GM21360 (cell line): Measurements from ENCODE around the gene RUVBL2.

Experiments used
- ATAC-seq: cut with Tn5 transposase; IDR thresholded peaks from one replicate; pipeline ENCODE4 v1.9.1; 2021; ENCODE audit warnings: mild to moderate bottlenecking, moderate library complexity; ENCODE audit not compliant: unreplicated experiment

The RUVBL2 gene

DNA sequence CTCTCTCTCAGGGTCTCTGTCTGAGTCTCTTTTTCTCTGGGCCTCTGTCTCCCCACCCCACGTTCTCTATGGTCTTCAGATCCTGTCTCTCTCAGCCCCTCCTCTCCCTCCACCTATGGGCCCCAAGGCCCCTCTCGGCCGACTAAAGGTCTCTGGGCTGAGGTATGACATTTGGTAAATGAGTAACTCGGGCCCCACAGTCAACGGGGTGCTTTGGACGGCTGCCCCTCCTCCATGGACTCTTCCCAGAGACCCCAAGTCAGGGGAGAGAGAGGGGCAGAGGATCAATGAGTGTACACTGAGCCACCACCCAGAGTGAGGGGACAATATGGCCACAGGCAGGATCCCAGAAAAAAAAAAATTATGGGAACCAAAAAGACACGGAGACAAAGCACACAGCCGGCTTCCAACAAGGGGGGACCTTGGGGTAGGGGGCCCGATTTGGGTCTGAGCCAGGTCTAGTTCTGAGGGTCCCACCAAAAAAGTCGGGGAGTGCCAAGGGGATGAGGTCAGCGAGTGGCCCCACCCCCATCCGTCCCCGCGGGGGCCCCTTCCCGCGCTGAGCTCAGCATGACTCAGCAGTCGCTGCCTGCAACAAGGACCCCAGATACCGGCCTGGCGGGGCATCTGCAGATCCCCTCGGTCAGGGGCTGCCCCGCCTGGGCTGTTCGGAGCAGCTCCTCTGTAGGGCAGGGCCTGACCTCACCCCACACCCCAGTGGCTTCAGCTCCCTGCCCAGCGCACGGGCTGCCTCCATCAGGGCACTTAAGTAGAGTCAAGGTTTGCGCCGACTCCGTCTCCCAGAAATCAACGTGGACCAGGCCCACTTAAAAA is 30.1 kb upstream of the RUVBL2 start:
- no peak for ATAC-seq

- ATAC-seq: no peak
These were observed 29.3 kb upstream of the RUVBL2 start for GRCh38 chr19:48964205-48965039.

DNA sequence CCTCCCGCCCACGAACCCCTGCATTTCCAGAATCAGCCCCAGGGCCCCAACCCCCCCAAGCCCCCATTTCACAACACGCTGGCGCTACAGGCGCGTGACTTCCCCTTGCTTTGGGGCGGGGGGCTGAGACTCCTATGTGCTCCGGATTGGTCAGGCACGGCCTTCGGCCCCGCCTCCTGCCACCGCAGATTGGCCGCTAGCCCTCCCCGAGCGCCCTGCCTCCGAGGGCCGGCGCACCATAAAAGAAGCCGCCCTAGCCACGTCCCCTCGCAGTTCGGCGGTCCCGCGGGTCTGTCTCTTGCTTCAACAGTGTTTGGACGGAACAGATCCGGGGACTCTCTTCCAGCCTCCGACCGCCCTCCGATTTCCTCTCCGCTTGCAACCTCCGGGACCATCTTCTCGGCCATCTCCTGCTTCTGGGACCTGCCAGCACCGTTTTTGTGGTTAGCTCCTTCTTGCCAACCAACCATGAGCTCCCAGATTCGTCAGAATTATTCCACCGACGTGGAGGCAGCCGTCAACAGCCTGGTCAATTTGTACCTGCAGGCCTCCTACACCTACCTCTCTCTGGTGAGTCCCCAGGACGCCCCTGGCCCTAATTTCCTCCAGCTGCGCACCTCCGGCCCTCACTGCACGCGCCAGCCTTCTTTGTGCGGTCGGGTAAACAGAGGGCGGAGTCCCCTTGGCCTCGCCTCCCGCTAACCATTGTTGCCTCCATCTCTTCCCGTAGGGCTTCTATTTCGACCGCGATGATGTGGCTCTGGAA is 28.5 kb upstream of the RUVBL2 start, which contains the start of gene FTL:
Gene FTL, plus strand, starts transcription at position 270 of the 766 bp plus-strand sequence. Its CDS starts 199 bp downstream, at position 469.
- ATAC-seq: peak; percentile 48

DNA sequence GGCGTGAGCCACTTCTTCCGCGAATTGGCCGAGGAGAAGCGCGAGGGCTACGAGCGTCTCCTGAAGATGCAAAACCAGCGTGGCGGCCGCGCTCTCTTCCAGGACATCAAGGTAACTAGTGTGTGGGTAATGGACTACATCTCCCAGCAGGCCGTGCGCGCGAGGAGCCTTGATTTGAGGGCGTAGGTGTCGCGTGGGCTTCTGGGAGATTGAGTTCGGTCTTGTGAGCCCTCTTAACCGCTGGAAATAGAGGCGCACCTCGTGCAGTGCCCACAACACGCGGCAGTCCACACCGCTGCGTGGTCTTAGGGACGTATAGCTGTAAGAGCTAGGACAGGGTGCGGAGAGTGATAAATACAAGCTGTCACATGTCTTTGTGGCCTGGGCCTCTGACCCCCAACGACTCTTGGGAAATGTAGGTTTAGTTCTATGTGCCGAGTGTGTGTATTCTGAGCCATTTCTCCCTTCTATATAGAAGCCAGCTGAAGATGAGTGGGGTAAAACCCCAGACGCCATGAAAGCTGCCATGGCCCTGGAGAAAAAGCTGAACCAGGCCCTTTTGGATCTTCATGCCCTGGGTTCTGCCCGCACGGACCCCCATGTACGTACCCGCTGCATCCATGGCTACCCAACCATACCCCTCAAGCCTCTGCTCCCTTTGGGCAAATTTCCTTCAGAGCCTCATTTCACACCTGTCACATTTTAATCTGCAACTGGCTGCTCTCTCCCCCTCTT is 27.7 kb upstream of the RUVBL2 start:
- peak; percentile 9 for ATAC-seq

DNA sequence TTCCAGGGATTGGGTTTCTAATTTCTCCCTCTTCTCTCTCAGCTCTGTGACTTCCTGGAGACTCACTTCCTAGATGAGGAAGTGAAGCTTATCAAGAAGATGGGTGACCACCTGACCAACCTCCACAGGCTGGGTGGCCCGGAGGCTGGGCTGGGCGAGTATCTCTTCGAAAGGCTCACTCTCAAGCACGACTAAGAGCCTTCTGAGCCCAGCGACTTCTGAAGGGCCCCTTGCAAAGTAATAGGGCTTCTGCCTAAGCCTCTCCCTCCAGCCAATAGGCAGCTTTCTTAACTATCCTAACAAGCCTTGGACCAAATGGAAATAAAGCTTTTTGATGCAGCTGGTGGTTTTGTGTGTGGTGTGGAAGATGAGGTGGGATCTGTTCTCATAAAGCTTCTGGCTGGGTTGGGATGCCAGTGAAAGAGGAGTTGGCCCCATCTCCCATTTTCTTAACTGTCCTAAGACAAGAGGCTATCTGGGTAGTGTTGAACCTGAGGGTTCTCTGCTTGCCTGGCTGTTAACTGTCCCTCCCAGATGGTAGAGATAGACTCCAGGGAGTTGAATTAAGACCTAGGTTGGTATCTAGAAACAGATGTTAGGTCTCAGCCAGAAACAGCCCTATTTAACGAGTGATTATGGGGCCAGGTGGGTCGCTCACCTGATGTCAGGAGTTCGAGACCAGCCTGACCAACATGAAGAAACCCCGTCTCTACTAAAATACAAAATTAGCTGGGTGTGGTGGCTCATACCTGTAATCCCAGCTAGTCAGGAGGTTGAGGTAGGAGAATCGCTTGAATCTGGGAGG is 26.9 kb upstream of the RUVBL2 start:
- no peak for ATAC-seq

GRCh38 chr19:48967346-48968178 is 26.1 kb upstream of the RUVBL2 start:
- ATAC-seq: no peak

- ATAC-seq: no peak
These were observed 25.5 kb upstream of the RUVBL2 start for GRCh38 chr19:48968179-48968661.

DNA sequence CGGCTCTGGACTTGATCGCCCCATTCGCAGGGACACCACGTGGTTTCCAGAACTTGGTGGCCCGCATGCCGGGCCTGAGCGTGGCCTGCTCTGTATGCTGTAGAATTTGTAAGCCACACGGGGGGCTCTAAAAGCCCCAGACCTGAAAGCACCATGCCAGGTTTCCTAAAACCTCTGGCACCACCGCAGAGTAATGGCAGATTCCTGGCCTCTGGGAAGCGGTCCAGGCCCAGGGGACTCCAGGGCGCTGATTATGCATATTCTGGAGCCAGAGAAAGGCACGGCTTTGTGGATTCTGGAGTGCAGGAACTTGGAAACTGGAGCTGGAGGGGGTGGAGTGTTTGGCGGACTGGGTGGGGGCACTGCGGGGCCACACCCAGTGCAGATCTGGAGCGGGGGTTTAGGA is 24.9 kb upstream of the RUVBL2 start:
- ATAC-seq: no peak

DNA sequence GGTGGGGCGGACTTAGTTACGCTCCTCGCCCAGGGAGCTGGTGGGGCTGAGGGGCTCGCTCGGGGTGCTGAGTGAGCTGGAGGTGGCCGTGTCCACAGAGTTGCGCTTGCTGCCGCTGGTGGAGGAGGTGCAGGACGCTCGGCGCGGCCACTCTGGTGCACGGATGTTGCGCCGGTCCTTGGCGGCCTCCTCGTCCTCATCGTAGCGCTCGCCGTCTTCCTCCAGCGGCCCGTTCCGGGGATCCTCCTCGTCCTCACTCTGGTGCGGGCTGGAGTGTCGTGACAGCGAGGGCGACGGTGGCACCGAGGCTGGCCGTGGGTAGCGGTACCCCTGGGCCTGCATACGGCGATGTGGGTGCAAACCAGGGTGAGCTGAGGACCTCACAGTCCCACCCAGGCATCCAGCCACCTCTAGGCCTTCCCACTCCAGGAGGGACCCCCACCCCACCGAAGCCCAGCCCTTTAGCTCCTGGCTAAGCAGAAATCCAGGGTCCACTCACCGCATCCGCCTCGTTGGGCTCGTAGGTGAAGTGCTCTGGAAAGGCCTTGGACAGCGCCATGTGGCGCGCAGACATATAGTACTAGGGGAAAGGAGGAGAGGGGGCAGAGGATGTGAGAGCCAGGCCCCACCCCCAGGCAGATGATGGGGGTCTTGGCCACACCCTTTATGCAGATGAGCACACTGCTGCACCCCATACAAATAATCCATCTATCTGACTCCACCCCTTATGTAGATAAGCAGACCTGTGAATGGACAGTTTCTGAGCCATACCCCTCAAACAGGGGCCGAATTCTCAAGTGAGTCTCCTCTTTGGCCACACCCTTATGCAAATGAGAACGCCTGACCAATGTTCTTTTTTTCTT is 24.2 kb upstream of the RUVBL2 start:
- ATAC-seq: no peak

DNA sequence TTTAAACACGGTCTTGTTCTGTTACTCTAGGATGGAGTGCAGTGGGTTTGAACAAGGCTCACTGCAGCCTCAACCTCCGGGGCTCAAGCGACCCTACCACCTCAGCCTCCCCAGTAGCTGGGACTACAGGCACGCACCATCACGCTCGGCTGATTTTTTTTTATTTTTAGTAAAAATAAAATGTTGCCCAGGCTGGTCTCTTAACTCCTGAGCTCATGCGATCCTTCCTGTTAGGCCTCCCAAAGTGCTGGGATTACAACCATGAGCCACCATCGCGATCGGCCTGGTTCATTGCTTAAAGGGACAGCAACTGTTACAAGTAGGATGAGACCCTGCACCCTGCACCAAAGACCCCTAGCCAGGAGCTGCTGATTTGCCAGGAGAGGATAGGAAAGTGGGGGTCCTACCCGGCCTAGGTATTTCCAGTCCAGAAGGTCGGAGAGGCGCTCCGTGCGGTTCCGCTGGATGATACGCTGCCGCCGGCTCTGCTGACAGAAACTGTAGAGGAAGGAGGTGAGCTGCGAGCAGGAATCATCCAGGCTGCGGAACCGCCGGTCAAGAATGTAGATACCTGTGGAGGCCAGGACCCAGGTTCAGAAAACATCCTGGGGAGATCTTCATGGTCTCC is 23.4 kb upstream of the RUVBL2 start:
- no peak for ATAC-seq

DNA sequence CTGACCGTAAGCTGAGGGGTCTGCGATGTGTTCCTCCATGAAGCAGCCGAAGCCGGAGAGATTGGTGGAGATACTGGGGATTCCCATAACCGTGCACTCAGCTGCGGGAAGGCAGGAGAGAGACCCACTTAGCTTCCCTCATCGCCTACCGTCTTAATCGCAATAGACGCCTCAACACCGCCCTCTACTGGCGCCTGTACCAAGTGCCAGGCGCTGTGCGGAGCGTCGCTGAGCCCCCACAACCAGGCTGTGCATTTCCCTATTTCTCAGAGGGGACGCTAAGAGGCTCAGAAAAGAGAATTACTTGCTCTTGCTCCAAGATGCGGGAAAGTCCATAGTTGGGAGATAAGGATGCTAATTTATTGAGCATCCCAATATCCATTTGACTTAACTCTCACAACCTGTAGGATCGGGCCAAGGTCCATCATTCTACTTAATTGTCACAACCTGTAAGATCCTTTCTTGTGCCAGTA is 22.7 kb upstream of the RUVBL2 start:
- no peak for ATAC-seq

DNA sequence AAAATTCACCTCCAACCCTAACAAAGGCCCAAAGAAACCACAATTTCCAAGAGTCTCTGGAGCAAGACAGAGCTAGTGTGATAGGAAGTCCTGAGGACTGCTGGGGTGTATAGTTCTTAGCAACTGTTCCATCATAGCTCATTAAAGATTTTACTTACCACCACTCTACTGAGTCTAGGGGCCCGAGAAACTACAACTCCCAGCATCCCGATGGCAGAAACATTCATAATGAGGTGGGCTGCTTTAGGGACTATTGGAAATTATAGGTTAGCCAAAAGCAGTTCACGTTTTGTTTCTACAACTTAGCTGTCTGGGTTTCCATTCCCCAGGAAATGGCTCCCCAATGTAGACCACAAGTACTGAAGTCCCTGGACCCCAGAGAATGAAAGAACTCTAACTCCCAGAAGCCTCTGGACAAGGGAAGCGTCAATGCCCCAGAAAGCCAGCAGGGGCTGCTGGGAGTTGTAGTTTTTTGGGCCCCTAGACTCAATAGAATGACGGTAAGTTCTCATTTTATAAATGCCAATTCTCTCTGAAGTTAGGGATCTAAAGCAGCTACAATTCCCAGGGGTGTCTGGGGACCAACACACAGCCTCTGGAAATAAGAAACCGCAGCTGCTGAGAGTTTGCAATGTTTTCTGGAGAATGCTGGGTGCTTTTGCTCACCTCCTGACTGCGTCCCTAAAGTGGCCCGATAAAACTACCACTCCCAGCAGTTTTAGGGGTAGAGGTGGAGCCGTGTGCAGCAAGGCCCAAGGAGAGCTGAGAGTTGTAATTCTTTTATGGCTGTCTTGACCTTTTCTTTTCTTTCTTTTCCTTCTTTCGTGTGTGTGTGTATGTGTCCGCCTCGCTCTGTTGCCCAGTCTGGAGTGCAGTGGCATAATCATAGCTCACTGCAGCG is 17.5 kb upstream of the RUVBL2 start:
- ATAC-seq: no peak

GRCh38 chr19:48977061-48977460 is 16.6 kb upstream of the RUVBL2 start:
- ATAC-seq: no peak

DNA sequence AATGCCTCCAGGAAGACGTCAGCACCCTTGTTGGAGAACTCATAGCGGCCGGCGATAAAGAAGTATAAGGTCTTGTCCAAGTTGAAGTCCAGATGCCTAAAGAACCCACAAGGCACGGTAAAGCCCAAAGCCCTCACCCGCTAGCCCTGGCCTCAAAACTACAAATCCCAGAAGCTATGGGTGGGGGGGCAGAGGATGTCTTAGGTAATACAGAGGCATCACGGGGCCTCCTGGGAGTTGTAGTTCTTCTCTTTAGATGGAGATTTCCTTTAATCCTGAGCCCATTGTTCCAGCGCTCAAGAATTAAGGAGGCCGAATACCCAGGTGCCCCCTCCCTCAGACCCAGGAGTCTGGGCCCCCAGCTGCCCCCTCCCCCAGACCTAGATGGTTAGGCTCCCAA is 11.4 kb upstream of the RUVBL2 start:
- ATAC-seq: no peak

GRCh38 chr19:48985711-48986110 is 8.0 kb upstream of the RUVBL2 start:
- ATAC-seq: no peak

DNA sequence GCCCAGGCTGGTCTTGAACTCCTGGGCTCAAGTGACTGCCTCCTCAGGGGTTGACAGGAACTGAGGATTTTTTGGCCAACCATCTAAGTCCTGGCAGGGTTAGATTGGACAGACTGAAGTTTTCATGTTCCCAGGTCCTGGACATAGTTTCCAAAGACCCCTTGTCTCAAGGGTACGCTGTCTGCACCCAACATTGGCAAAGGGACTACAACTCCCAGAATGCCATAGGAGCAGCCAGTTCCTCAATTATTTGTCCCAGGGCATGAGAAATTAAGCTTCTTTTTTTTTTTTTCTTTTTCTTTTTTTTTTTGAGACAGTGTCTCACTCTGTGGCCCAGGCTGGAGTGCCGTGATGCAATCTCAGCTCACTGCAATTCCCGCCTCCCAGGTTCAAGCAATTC is 7.5 kb upstream of the RUVBL2 start:
- ATAC-seq: no peak
